ENCODE results near the gene STXBP5. TPM values are rescaled to one million over a fixed set of nuclear protein-coding genes. Genes with fewer than 3 reads are reported as not detected.

The STXBP5 gene
- total and polyA plus RNA-seq, 2 of the 13 experiments (the other 11 are each of a cell fraction or from before 2014, with no cell fraction given): 8.8 to 19.4 TPM

DNA sequence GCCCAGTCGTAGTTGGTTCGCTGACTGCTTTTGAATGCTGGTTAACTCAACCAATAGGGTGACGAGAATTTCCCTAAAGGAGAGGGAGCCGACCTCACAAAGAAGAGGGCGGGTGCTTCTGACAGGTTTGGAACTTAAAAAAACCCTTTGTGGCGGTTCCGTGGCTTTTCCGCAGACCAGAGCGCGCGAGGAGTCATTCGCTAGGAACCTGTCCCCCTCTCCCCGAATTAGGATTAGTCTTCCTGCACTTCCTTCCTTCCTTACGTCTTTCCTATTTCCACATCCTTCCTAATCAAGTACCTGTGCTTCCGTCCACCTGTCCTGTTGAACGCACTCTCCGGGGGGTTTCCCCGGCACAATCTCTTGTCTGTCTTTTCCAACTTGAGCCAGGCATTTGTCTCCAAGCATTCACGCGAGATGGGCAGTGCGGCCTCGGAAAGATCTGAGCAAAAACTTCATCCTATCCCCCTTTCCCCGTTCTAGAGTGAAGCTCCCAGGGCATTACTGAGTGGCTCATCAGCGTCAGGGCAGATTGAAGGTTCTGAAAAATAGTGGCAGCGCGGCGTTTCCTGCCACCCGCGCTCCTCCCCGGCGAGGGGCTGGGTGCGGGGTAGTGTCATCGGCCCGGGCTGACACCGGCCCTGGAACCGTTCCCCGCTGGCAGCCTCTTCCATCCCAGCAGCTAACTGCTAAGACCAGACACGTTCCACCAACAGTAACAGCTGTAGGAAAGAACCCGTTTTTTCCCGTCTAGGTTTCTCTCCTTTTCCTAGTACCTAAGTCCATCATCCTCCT lies 1.5 kb upstream of the STXBP5 start (continued):
- peak; percentile 26 for TF ChIP-seq HNRNPLL (IDR thresholded peaks at IDR 0.05; ENCODE audit: low read depth, low read length, poor library complexity, severe bottlenecking)
- TF ChIP-seq THAP11 (CRISPR knock-in tag; IDR thresholded peaks at IDR 0.05): peak; percentile 93
- TF ChIP-seq POLR2A (IDR thresholded peaks at IDR 0.05; ENCODE audit: insufficient read depth in 1 of 2, low read depth in 2 of 2, low read length in 2 of 2): peak; percentile 74 to 86
- no peak for TF ChIP-seq RELA (CRISPR knock-in tag; IDR thresholded peaks at IDR 0.05)
- peak; percentile 22 for TF ChIP-seq DMAP1 (CRISPR knock-in tag; IDR thresholded peaks at IDR 0.05)
- TF ChIP-seq, protein P1, sequence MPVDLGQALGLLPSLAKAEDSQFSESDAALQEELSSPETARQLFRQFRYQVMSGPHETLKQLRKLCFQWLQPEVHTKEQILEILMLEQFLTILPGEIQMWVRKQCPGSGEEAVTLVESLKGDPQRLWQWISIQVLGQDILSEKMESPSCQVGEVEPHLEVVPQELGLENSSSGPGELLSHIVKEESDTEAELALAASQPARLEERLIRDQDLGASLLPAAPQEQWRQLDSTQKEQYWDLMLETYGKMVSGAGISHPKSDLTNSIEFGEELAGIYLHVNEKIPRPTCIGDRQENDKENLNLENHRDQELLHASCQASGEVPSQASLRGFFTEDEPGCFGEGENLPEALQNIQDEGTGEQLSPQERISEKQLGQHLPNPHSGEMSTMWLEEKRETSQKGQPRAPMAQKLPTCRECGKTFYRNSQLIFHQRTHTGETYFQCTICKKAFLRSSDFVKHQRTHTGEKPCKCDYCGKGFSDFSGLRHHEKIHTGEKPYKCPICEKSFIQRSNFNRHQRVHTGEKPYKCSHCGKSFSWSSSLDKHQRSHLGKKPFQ (CRISPR knock-in tag; IDR thresholded peaks at IDR 0.05; ENCODE audit: insufficient replicate concordance): no peak
- TF ChIP-seq, protein P2, sequence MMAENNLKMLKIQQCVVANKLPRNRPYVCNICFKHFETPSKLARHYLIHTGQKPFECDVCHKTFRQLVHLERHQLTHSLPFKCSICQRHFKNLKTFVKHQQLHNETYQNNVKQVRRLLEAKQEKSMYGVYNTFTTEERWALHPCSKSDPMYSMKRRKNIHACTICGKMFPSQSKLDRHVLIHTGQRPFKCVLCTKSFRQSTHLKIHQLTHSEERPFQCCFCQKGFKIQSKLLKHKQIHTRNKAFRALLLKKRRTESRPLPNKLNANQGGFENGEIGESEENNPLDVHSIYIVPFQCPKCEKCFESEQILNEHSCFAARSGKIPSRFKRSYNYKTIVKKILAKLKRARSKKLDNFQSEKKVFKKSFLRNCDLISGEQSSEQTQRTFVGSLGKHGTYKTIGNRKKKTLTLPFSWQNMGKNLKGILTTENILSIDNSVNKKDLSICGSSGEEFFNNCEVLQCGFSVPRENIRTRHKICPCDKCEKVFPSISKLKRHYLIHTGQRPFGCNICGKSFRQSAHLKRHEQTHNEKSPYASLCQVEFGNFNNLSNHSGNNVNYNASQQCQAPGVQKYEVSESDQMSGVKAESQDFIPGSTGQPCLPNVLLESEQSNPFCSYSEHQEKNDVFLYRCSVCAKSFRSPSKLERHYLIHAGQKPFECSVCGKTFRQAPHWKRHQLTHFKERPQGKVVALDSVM (CRISPR knock-in tag; IDR thresholded peaks at IDR 0.05): no peak
- no peak for TF ChIP-seq FOSL2 (CRISPR knock-in tag; IDR thresholded peaks at IDR 0.05)
- TF ChIP-seq SIX4 (CRISPR knock-in tag; IDR thresholded peaks at IDR 0.05): no peak
- TF ChIP-seq CHD4 (IDR thresholded peaks at IDR 0.05; ENCODE audit: borderline replicate concordance, low read length): no peak
- peak; percentile 39; the same call in 1 of the 2 replicates for TF ChIP-seq KAT7 (CRISPR knock-in tag; IDR thresholded peaks at IDR 0.05; ENCODE audit: borderline replicate concordance)
- TF ChIP-seq ZNF331 (CRISPR knock-in tag; IDR thresholded peaks at IDR 0.05): no peak
- TF ChIP-seq ZNF547 (CRISPR knock-in tag; IDR thresholded peaks at IDR 0.05): peak; percentile 38; the same call in 1 of the 2 replicates
- TF ChIP-seq, protein P3, sequence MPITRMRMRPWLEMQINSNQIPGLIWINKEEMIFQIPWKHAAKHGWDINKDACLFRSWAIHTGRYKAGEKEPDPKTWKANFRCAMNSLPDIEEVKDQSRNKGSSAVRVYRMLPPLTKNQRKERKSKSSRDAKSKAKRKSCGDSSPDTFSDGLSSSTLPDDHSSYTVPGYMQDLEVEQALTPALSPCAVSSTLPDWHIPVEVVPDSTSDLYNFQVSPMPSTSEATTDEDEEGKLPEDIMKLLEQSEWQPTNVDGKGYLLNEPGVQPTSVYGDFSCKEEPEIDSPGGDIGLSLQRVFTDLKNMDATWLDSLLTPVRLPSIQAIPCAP (CRISPR knock-in tag; IDR thresholded peaks at IDR 0.05; ENCODE audit: low read depth): no peak
- no peak for TF ChIP-seq TBP (CRISPR knock-in tag; IDR thresholded peaks at IDR 0.05)
- no peak for TF ChIP-seq KDM3A (CRISPR knock-in tag; IDR thresholded peaks at IDR 0.05; ENCODE audit: low read depth)
- TF ChIP-seq, protein P4, sequence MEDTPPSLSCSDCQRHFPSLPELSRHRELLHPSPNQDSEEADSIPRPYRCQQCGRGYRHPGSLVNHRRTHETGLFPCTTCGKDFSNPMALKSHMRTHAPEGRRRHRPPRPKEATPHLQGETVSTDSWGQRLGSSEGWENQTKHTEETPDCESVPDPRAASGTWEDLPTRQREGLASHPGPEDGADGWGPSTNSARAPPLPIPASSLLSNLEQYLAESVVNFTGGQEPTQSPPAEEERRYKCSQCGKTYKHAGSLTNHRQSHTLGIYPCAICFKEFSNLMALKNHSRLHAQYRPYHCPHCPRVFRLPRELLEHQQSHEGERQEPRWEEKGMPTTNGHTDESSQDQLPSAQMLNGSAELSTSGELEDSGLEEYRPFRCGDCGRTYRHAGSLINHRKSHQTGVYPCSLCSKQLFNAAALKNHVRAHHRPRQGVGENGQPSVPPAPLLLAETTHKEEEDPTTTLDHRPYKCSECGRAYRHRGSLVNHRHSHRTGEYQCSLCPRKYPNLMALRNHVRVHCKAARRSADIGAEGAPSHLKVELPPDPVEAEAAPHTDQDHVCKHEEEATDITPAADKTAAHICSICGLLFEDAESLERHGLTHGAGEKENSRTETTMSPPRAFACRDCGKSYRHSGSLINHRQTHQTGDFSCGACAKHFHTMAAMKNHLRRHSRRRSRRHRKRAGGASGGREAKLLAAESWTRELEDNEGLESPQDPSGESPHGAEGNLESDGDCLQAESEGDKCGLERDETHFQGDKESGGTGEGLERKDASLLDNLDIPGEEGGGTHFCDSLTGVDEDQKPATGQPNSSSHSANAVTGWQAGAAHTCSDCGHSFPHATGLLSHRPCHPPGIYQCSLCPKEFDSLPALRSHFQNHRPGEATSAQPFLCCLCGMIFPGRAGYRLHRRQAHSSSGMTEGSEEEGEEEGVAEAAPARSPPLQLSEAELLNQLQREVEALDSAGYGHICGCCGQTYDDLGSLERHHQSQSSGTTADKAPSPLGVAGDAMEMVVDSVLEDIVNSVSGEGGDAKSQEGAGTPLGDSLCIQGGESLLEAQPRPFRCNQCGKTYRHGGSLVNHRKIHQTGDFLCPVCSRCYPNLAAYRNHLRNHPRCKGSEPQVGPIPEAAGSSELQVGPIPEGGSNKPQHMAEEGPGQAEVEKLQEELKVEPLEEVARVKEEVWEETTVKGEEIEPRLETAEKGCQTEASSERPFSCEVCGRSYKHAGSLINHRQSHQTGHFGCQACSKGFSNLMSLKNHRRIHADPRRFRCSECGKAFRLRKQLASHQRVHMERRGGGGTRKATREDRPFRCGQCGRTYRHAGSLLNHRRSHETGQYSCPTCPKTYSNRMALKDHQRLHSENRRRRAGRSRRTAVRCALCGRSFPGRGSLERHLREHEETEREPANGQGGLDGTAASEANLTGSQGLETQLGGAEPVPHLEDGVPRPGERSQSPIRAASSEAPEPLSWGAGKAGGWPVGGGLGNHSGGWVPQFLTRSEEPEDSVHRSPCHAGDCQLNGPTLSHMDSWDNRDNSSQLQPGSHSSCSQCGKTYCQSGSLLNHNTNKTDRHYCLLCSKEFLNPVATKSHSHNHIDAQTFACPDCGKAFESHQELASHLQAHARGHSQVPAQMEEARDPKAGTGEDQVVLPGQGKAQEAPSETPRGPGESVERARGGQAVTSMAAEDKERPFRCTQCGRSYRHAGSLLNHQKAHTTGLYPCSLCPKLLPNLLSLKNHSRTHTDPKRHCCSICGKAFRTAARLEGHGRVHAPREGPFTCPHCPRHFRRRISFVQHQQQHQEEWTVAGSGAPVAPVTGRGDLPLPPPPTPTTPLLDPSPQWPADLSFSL (CRISPR knock-in tag; IDR thresholded peaks at IDR 0.05): no peak
- peak; percentile 93 for TF ChIP-seq ZEB1 (IDR thresholded peaks at IDR 0.05; ENCODE audit: insufficient replicate concordance, low read depth)
